RWPE2 (cell line): ENCODE results near the gene MARCHF3.
"Not testable (repeated sequence)": the region's sequence is repeated elsewhere in the genome, so short reads cannot be mapped to it uniquely, and the experiment has no call there.

Source experiments
- ATAC-seq: fragments of 200-7000 bp; cut with Tn5 transposase; 3 replicates; pipeline ENCODE4 v1.9.1; 2021; ENCODE audit warnings: low read depth
- DNase-seq: peaks from one replicate; pipeline ENCODE4 v3.0.0-alpha.2; 2020; ENCODE audit warnings: low spot score
- H3K27ac ChIP-seq: fragments of 450-650 bp; 2 replicates; pipeline ENCODE4 v1.5.1; 2017; ENCODE audit warnings: mild to moderate bottlenecking; ENCODE audit not compliant: poor library complexity, severe bottlenecking
- H3K27me3 ChIP-seq: fragments of 250-450 bp; sonication (Bioruptor Pico); 2 replicates; pipeline ENCODE4 v1.5.1; 2021; ENCODE audit warnings: mild to moderate bottlenecking, moderate library complexity; ENCODE audit not compliant: insufficient read depth, poor library complexity, severe bottlenecking
- H3K36me3 ChIP-seq: fragments of 250-450 bp; sonication (Bioruptor Pico); 2 replicates; pipeline ENCODE4 v1.5.1; 2020; ENCODE audit warnings: low read depth, mild to moderate bottlenecking, moderate library complexity
- H3K4me1 ChIP-seq: fragments of 250-450 bp; sonication (Bioruptor Pico); 2 replicates; pipeline ENCODE4 v1.5.1; 2021; ENCODE audit warnings: mild to moderate bottlenecking, moderate library complexity; ENCODE audit not compliant: insufficient read depth, poor library complexity, severe bottlenecking
- H3K4me3 ChIP-seq: fragments of 250-450 bp; sonication (Bioruptor Pico); 2 replicates; pipeline ENCODE4 v1.5.1; 2021; ENCODE audit warnings: mild to moderate bottlenecking, moderate library complexity; ENCODE audit not compliant: severe bottlenecking
- H3K9me3 ChIP-seq: fragments of 250-450 bp; sonication (Bioruptor Pico); 2 replicates; pipeline ENCODE4 v1.5.1; 2021; ENCODE audit warnings: mild to moderate bottlenecking, moderate library complexity; ENCODE audit not compliant: severe bottlenecking
- CTCF ChIP-seq: fragments of 450-650 bp; IDR thresholded peaks from one replicate; pipeline ENCODE4 v1.5.1; 2017; ENCODE audit warnings: mild to moderate bottlenecking, moderate library complexity; ENCODE audit not compliant: poor library complexity, severe bottlenecking

The MARCHF3 gene

GRCh38 chr5:126947146-126948010 lies 83.0 kb downstream of the MARCHF3 start:
- H3K4me3 ChIP-seq: no peak overlapping the region
- no peak for TF ChIP-seq CTCF
- H3K4me1 ChIP-seq: no peaks in the 10 kb centered on the region
- no peaks in the 10 kb centered on the region for H3K36me3 ChIP-seq
- no peak for DNase-seq
- no peak for ATAC-seq
- no peaks in the 10 kb centered on the region for H3K27me3 ChIP-seq
- no peak overlapping the region for H3K27ac ChIP-seq
- H3K9me3 ChIP-seq: no peaks in the 10 kb centered on the region

DNA sequence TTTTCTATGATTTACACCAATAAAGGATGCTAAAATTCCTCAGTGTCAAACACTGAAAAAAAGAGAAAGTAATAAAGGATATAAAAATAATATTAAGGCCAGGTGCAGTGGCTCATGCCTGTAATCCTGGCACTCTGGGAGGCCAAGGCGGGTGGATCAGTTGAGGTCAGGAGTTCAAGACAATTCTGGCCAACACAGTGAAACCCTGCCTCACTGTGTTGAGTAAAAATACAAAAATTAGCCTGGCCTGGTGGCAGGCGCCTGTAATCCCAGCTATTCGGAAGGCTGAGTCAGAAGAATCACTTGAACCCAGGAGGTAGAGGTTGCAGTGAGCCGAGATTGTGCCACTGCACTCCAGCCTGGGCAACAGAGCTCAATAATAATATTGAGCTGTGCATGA lies 87.5 kb downstream of the MARCHF3 start:
- DNase-seq, ATAC-seq, H3K36me3 ChIP-seq, H3K4me3 ChIP-seq, H3K27ac ChIP-seq, H3K27me3 ChIP-seq, H3K9me3 ChIP-seq: not testable (repeated sequence)
- peaks cover 11% of the 10 kb centered on the region for H3K4me1 ChIP-seq

- DNase-seq: no peak
- Histone ChIP-seq H3K9me3 (no peaks in the 10 kb centered on the region), H3K27me3 (no peaks in the 10 kb centered on the region), H3K36me3 (no peaks in the 10 kb centered on the region), H3K27ac (no peak overlapping the region), H3K4me3 (no peak overlapping the region), H3K4me1 (peaks cover 11% of the 10 kb centered on the region)
- no peak for ATAC-seq
- no peak for TF ChIP-seq CTCF
Observed at GRCh38 chr5:126941403-126941802, 89.0 kb downstream of the MARCHF3 start.

DNA sequence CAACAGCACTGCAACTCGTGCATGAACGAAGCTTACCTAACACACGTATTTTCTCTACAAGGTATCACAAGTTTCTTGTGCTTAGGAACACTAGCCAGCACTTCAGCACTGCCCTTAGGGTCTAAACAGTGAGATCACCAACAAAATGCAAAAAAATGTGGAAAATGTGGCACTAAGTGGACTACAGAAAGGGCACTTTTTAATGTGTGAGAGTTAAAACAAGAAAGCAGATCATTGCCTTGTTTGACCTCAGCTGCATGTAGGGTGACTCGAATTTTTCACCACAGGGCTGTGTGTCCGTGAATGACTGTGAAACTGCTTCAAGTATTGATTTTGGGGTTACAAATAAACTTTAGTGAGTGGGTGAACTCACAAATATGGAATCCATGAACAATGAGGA lies 90.5 kb downstream of the MARCHF3 start:
- no peaks in the 10 kb centered on the region for H3K27me3 ChIP-seq
- peaks cover 11% of the 10 kb centered on the region for H3K4me1 ChIP-seq
- H3K27ac ChIP-seq: no peak overlapping the region
- TF ChIP-seq CTCF: no peak
- no peak overlapping the region for H3K4me3 ChIP-seq
- no peak for ATAC-seq
- no peaks in the 10 kb centered on the region for H3K9me3 ChIP-seq
- no peaks in the 10 kb centered on the region for H3K36me3 ChIP-seq
- DNase-seq: no peak

DNA sequence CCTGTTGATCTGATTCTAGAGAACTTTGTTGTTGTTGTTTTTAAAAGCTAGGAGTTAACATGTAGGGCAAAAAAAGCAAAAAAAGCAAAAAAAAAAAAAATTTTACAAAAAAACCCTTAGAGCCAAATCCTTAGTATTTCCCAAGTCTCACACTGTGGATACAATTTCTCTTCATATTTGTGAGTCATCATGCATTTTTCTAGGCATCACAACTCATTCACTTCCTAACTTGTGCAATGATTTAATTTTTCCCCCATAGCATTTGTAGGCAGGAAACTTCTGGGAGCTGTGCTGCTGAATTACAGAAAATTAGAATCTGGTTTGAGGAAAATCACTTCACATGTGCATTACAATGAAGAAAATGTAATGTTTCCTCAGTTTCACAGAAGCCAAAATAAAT lies 91.9 kb downstream of the MARCHF3 start:
- H3K27ac ChIP-seq: peak overlapping the region; percentile 9
- no peak for DNase-seq

More for the DNA sequence above, 91.9 kb downstream of the MARCHF3 start:
- Histone ChIP-seq H3K36me3 (no peaks in the 10 kb centered on the region), H3K4me1 (peaks cover 11% of the 10 kb centered on the region), H3K9me3 (no peaks in the 10 kb centered on the region), H3K27me3 (no peaks in the 10 kb centered on the region), H3K4me3 (no peak overlapping the region)
- no peak for TF ChIP-seq CTCF
- ATAC-seq: peak; percentile 95
